T-helper 22 cell (primary cell): ENCODE results near the gene IGSF9B.

ENCODE experiments used
- DNase-seq: peaks from one replicate; pipeline ENCODE4 v3.0.0-alpha.2; 2020; ENCODE audit warnings: low read depth

Gene IGSF9B

GRCh38 chr11:133919330-133920108, 37.2 kb downstream of the IGSF9B start:
- DNase-seq = no peak

DNA sequence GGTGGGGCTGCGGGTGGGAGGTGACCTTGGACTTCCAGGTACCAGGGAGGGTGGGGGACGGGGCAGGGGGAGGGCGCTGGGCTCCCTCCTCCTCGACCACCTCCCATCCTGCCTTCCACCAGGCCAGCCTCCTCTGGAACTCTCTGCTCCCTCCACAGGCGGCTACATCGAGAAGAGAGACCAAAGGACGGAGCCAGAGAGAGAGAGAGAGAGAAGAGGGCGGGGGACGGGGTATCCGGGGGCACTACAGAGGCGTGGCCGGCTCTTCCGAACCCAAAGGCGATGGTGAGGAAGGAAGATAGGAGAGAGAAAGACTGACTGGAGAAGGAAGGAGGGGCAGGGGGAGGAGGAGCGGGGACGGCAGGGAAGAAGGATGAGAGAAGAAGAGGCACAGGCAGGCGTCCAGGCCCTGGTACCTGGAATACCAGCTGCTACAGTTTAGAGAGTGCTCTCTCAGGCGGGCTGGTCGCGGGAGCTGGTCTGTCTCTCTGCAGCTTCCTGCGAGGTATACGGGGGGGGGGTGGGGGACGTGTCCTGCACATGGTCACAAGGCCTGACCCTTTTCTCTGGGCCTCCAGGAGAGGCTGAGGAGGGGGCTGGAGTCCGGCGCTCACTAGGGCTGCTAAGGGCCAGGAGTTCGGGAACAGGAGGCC, 38.0 kb downstream of the IGSF9B start:
- no peak for DNase-seq

- no peak for DNase-seq
Measured at GRCh38 chr11:133917921-133918607, 38.7 kb downstream of the IGSF9B start.

GRCh38 chr11:133916784-133917440, 39.9 kb downstream of the IGSF9B start:
- DNase-seq = no peak

DNA sequence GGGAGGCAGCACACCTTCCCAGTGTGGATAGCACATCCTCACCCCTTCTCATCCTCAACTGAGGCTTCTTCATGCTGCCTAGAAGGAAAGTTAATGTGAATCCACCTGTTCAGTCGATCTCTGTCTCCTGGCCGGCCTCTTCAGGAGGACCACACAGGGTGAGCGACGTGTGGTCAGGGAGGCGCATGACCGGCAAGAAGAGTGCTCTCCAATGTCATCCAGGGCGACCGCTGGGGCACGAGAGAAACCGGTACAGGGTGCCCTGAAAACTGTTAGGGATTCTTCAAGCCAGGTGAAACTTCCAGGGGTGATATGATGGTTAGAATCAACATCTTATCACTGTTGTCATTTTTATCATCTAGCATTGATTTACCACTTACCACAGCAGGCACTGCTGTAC, 43.0 kb downstream of the IGSF9B start:
- no peak for DNase-seq

DNA sequence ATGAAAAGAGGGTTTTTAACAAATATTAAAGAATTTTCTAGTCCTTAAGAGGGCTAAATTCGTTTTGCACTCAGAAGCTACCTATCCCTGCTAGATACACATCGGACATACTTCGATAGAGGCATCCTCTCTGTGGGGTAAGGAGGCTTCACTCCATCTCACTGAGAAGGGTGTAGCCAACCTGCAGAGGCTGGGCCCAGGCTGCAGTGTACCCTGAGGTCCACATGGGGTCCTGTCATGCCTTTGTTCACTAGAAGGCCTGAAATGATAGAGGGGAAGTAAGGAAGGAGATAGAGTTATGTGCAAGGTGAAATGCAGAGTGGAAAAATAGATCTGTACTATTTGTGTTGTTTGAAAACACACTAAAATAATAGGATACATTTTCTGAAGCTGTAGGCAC, 45.6 kb downstream of the IGSF9B start:
- DNase-seq = no peak

GRCh38 chr11:133910101-133910500, 46.7 kb downstream of the IGSF9B start:
- DNase-seq = no peak

DNA sequence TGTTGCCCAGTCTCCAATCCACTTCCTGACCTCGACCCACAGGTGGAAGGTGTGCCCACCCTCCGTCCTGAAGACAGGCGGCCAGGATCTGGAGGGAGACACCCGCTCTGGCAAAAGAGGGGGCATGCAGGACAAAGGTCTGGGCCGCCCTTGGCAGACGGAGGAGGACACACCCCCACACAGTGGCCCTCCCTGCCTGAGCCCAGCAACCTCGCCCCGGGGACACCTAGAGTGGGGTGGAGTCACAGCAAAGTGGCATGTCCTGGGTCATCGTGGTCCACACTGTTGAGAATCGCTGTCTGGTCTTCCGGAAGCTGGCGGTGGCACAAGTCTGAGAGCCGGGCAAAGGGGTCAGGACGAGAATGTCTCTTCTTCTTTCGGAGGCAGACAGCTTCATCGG, 47.9 kb downstream of the IGSF9B start:
- DNase-seq = no peak

- DNase-seq = no peak
Measured at GRCh38 chr11:133907841-133908241, 48.9 kb downstream of the IGSF9B start.

DNA sequence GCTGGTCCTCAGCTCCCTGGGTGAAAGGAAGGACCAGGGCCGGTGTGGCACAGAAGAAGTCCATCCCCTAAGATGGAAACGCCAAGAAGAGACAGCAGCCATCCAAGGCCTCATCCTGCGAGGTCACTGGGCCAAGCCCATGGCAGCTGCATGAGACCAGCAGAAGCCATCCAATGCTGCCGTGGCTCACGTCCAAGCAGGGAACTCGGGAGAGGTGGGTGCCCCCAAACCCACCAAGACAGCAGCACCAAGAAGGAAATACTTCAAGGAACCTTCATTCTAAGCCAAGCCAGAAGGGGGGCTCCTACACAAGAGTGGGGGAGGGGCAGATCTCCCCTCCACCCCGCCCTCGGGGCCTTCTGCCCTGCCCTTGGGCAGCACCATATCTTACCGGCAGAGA, 49.6 kb downstream of the IGSF9B start:
- no peak for DNase-seq

GRCh38 chr11:133906746-133907145, 50.0 kb downstream of the IGSF9B start:
- no peak for DNase-seq

GRCh38 chr11:133906241-133906640, 50.5 kb downstream of the IGSF9B start:
- DNase-seq = no peak

GRCh38 chr11:133905677-133906156, 51.1 kb downstream of the IGSF9B start:
- DNase-seq = no peak

- no peak for DNase-seq
Measured at GRCh38 chr11:133904818-133905515, 51.8 kb downstream of the IGSF9B start.

- no peak for DNase-seq
Measured at GRCh38 chr11:133903875-133904817, 52.6 kb downstream of the IGSF9B start.

GRCh38 chr11:133903056-133903455, 53.7 kb downstream of the IGSF9B start:
- DNase-seq = no peak

- no peak for DNase-seq
Measured at GRCh38 chr11:133902506-133902905, 54.3 kb downstream of the IGSF9B start.

- no peak for DNase-seq
Measured at GRCh38 chr11:133901999-133902398, 54.8 kb downstream of the IGSF9B start.

GRCh38 chr11:133901316-133901715, 55.5 kb downstream of the IGSF9B start:
- DNase-seq = no peak
